ENCODE data around the gene CHKA. TPM values are rescaled to one million over a fixed set of nuclear protein-coding genes. Genes with fewer than 3 reads are reported as not detected.

The CHKA gene
- total and polyA plus RNA-seq, 2 donors from 2014 or later, result 23.2 to 26.3 TPM

- DNase-seq (no peak), FAIRE-seq (no peak)
- TF ChIP-seq CTCF (IDR thresholded peaks at IDR 0.05; ENCODE audit: borderline replicate concordance, extremely low read depth, insufficient read depth), result no peak
- Histone ChIP-seq H3K27me3 (ENCODE audit: control insufficient read depth, insufficient read depth, low read length) (no peaks in the 10 kb centered on the region), H3K36me3 (ENCODE audit: control insufficient read depth in 2 of 3, insufficient read depth in 3 of 3, low read length in 3 of 3) (no peaks in the 10 kb centered on the region), H3K9ac (ENCODE audit: low read length in 3 of 3) (no peak overlapping the region), H3K9me3 (ENCODE audit: control insufficient read depth in 2 of 3, insufficient read depth in 1 of 3, low read length in 3 of 3) (no peaks in the 10 kb centered on the region), H3K4me1 (ENCODE audit: control insufficient read depth in 2 of 3, insufficient read depth in 2 of 3, low read depth in 1 of 3, low read length in 3 of 3) (peaks cover 0 to 2% (median 0%) of the 10 kb centered on the region in 3 donors), H3K4me3 (ENCODE audit: low read length in 3 of 3) (no peak overlapping the region), H3K27ac (ENCODE audit: low read depth in 2 of 2, low read length in 2 of 2) (no peak overlapping the region)
- intact Hi-C loops (cut with DNase I), result no loop called here
Observed at GRCh38 chr11:68020575-68020974, 100.6 kb downstream of the CHKA start.

- no peaks in the 10 kb centered on the region for H3K27me3 ChIP-seq (ENCODE audit: control insufficient read depth, insufficient read depth, low read length)
- H3K36me3 ChIP-seq (ENCODE audit: control insufficient read depth in 2 of 3, insufficient read depth in 3 of 3, low read length in 3 of 3), result no peaks in the 10 kb centered on the region
- H3K27ac ChIP-seq (ENCODE audit: low read depth in 2 of 2, low read length in 2 of 2), result no peak overlapping the region
- no peaks in the 10 kb centered on the region for H3K9me3 ChIP-seq (ENCODE audit: control insufficient read depth in 2 of 3, insufficient read depth in 1 of 3, low read length in 3 of 3)
- intact Hi-C loops (cut with DNase I), result no loop called here
- TF ChIP-seq CTCF (IDR thresholded peaks at IDR 0.05; ENCODE audit: borderline replicate concordance, extremely low read depth, insufficient read depth), result no peak
- FAIRE-seq (no peak), DNase-seq (no peak)
- no peak overlapping the region for H3K9ac ChIP-seq (ENCODE audit: low read length in 3 of 3)
- no peak overlapping the region for H3K4me3 ChIP-seq (ENCODE audit: low read length in 3 of 3)
- peaks cover 0 to 6% (median 0%) of the 10 kb centered on the region in 3 donors for H3K4me1 ChIP-seq (ENCODE audit: control insufficient read depth in 2 of 3, insufficient read depth in 2 of 3, low read depth in 1 of 3, low read length in 3 of 3)
Observed at GRCh38 chr11:68019486-68019885, 101.7 kb downstream of the CHKA start.

GRCh38 chr11:68018730-68019190 is 102.4 kb downstream of the CHKA start:
- Histone ChIP-seq H3K27ac (ENCODE audit: low read depth in 2 of 2, low read length in 2 of 2) (no peak overlapping the region), H3K4me3 (ENCODE audit: low read length in 3 of 3) (no peak overlapping the region), H3K4me1 (ENCODE audit: control insufficient read depth in 2 of 3, insufficient read depth in 2 of 3, low read depth in 1 of 3, low read length in 3 of 3) (peaks cover 0 to 13% (median 0%) of the 10 kb centered on the region in 3 donors), H3K9me3 (ENCODE audit: control insufficient read depth in 2 of 3, insufficient read depth in 1 of 3, low read length in 3 of 3) (no peaks in the 10 kb centered on the region), H3K36me3 (ENCODE audit: control insufficient read depth in 2 of 3, insufficient read depth in 3 of 3, low read length in 3 of 3) (no peaks in the 10 kb centered on the region), H3K27me3 (ENCODE audit: control insufficient read depth, insufficient read depth, low read length) (no peaks in the 10 kb centered on the region), H3K9ac (ENCODE audit: low read length in 3 of 3) (no peak overlapping the region)
- DNase-seq (no peak), FAIRE-seq (no peak)
- intact Hi-C loops (cut with DNase I), result no loop called here
- TF ChIP-seq CTCF (IDR thresholded peaks at IDR 0.05; ENCODE audit: borderline replicate concordance, extremely low read depth, insufficient read depth), result no peak
